HCT116 (cell line): ENCODE measurements around the gene ASPA. TPM values are rescaled to one million over a fixed set of nuclear protein-coding genes. Genes with fewer than 3 reads are reported as not detected.
"Not testable (repeated sequence)": the region's sequence is repeated elsewhere in the genome, so short reads cannot be mapped to it uniquely, and the experiment has no call there.

Source experiments
- ATAC-seq: fragments of 200-7000 bp; cut with Tn5 transposase; 2 replicates; pipeline ENCODE4 v1.9.1; 2020; ENCODE audit warnings: mild to moderate bottlenecking, moderate library complexity
- BruUV-seq: library from RNA; stranded (reverse); fragments of 400-500 nt; replicated peaks from 2 replicates; lab custom pipeline; 2021; lab: Mats Ljungman, UMichigan
- CTCF ChIA-PET: fragments of 300-600 bp; sonication (Branson Sonifier 250); formaldehyde crosslinking; loops from one replicate; lab custom pipeline; 2021; ENCODE audit warnings: antibody characterized with exemption; lab: Charles Lee
- POLR2A ChIA-PET: fragments of 300-600, 350-600 bp; sonication (Branson Sonifier 250); formaldehyde crosslinking; loops from one replicate; lab custom pipeline; 2021; ENCODE audit warnings: antibody characterized with exemption; lab: Charles Lee
- RAD21 ChIA-PET, 2 experiments: fragments of 300-600 bp; sonication (Branson Sonifier 250); formaldehyde crosslinking; loops; one replicate each; lab custom pipeline; 2023; ENCODE audit warnings: low total read pairs in 2 of 2; ENCODE audit not compliant: uncharacterized antibody in 2 of 2, unreplicated experiment in 2 of 2, low non-redundant PET in 1 of 2; lab: Charles Lee
- DNase-seq: peaks from one replicate; pipeline ENCODE4 v3.0.0-alpha.2; 2010; ENCODE audit warnings: low read depth, low spot score
- H2AFZ ChIP-seq: fragments of 200-600 bp; shearing (Covaris generic), sonication (generic); 2 replicates; pipeline ENCODE4 v1.6.1; 2017; ENCODE audit warnings: low read depth, mixed run types, mixed read lengths, antibody characterized with exemption, low read length; ENCODE audit not compliant: poor library complexity, severe bottlenecking
- H3K27ac ChIP-seq: 2 replicates; pipeline ENCODE4 v1.5.1; 2012; ENCODE audit warnings: low read depth, low read length
- H3K27me3 ChIP-seq: fragments of 200-600 bp; sonication (generic); 2 replicates; pipeline ENCODE4 v1.6.1; 2016; ENCODE audit warnings: mixed run types, low read length, mixed read lengths; ENCODE audit not compliant: insufficient read depth
- H3K36me3 ChIP-seq, 2 experiments: fragments of 200-500 bp in 1 of 2; fragments of 200-600 bp in 1 of 2; sonication (Bioruptor generic) in 1 of 2; sonication (generic) in 1 of 2; 2 replicates each; pipeline versions ENCODE4 v1.5.1 to v1.6.1; 2014 to 2016; ENCODE audit warnings: low read length in 2 of 2, inconsistent platforms in 1 of 2, mixed read lengths in 1 of 2, mixed run types in 1 of 2; ENCODE audit not compliant: insufficient read depth in 2 of 2, control insufficient read depth in 1 of 2
- H3K4me1 ChIP-seq, 2 experiments: fragments of 200-600 bp in 1 of 2; sonication (generic) in 1 of 2; 2 replicates each; pipeline versions ENCODE4 v1.5.1 to v1.6.1; 2012 to 2017; ENCODE audit warnings: low read length in 2 of 2, inconsistent platforms in 1 of 2, mild to moderate bottlenecking in 1 of 2, mixed read lengths in 1 of 2, mixed run types in 1 of 2, moderate library complexity in 1 of 2; ENCODE audit not compliant: insufficient read depth in 2 of 2, control insufficient read depth in 1 of 2
- H3K4me2 ChIP-seq: fragments of 200-600 bp; sonication (generic); 2 replicates; pipeline ENCODE4 v1.6.1; 2017; ENCODE audit warnings: mixed run types, low read length, mixed read lengths
- H3K4me3 ChIP-seq, 2 experiments: fragments of 200-600 bp in 1 of 2; sonication (generic) in 1 of 2; replicated peaks in 1 of 2; 2 replicates each; pipeline ENCODE4 v1.5.1; 2011 to 2016; ENCODE audit warnings: low read length in 2 of 2, control low read depth in 1 of 2, low read depth in 1 of 2, mild to moderate bottlenecking in 1 of 2, mixed read lengths in 1 of 2, mixed run types in 1 of 2
- H3K79me2 ChIP-seq: fragments of 200-600 bp; sonication (generic); 2 replicates; pipeline ENCODE4 v1.6.1; 2017; ENCODE audit warnings: mild to moderate bottlenecking, mixed run types, low read length, moderate library complexity, mixed read lengths; ENCODE audit not compliant: insufficient read depth
- H3K9ac ChIP-seq: fragments of 200-600 bp; sonication (generic); 2 replicates; pipeline ENCODE4 v1.6.1; 2016; ENCODE audit warnings: low read length, mixed read lengths
- H3K9me2 ChIP-seq: fragments of 200-600 bp; sonication (generic), shearing (Covaris generic); 2 replicates; pipeline ENCODE4 v1.6.1; 2017; ENCODE audit warnings: mixed run types, mild to moderate bottlenecking, moderate library complexity; ENCODE audit not compliant: insufficient read depth
- H3K9me3 ChIP-seq, 2 experiments: fragments of 200-500 bp in 1 of 2; fragments of 200-600 bp in 1 of 2; sonication (Bioruptor generic) in 1 of 2; sonication (generic) in 1 of 2; 2 replicates each; pipeline ENCODE4 v1.6.1; 2014 to 2017; ENCODE audit warnings: low read length in 2 of 2, mixed read lengths in 2 of 2, inconsistent platforms in 1 of 2, low read depth in 1 of 2, mild to moderate bottlenecking in 1 of 2, mixed run types in 1 of 2, moderate library complexity in 1 of 2; ENCODE audit not compliant: control insufficient read depth in 1 of 2, insufficient read depth in 1 of 2
- H4K20me1 ChIP-seq: fragments of 200-600 bp; sonication (generic), shearing (Covaris generic); 2 replicates; pipeline ENCODE4 v1.6.1; 2017; ENCODE audit warnings: mixed run types, mild to moderate bottlenecking, moderate library complexity; ENCODE audit not compliant: insufficient read depth
- ATF3 ChIP-seq: IDR thresholded peaks from 2 replicates; pipeline ENCODE4 v1.6.1; 2012
- CBX3 ChIP-seq: IDR thresholded peaks from 2 replicates; pipeline ENCODE4 v1.6.1; 2012; ENCODE audit warnings: low read depth
- CEBPB ChIP-seq: IDR thresholded peaks from 2 replicates; pipeline ENCODE4 v1.6.1; 2012; ENCODE audit warnings: low read depth
- EZH2 ChIP-seq: fragments of 200-600 bp; sonication (generic); IDR thresholded peaks from 2 replicates; pipeline ENCODE4 v1.6.1; 2017; ENCODE audit warnings: antibody characterized with exemption, mixed run types
- FOSL1 ChIP-seq: IDR thresholded peaks from 2 replicates; pipeline ENCODE4 v1.6.1; 2012; ENCODE audit warnings: low read depth
- JUND ChIP-seq: IDR thresholded peaks from 2 replicates; pipeline ENCODE4 v1.6.1; 2012
- SP1 ChIP-seq: IDR thresholded peaks from 2 replicates; pipeline ENCODE4 v1.6.1; 2012; ENCODE audit warnings: low read depth
- TCF7L2 ChIP-seq: IDR thresholded peaks from 2 replicates; pipeline ENCODE4 v1.7.0; 2011; ENCODE audit warnings: borderline replicate concordance, inconsistent platforms; ENCODE audit not compliant: insufficient read depth, insufficient read length; ENCODE audit errors: extremely low read depth
- YY1 ChIP-seq: IDR thresholded peaks from 2 replicates; pipeline ENCODE4 v1.6.1; 2011; ENCODE audit warnings: low read length, low read depth, moderate library complexity, mild to moderate bottlenecking; ENCODE audit not compliant: insufficient replicate concordance; ENCODE audit errors: extremely low read depth
- ZFX ChIP-seq: fragments of 450-650 bp; IDR thresholded peaks from 2 replicates; pipeline ENCODE4 v1.6.1; 2017
- ZNF274 ChIP-seq: fragments of 200-500 bp; sonication (Bioruptor generic); IDR thresholded peaks from 2 replicates; pipeline ENCODE4 v1.6.1; 2014; ENCODE audit warnings: mild to moderate bottlenecking, low read depth, low read length, inconsistent platforms
- intact Hi-C: fragments of 100-400 bp; cut with micrococcal nuclease; formaldehyde crosslinking; loops from 2 replicates; pipeline ENCODE4 v1.10.0; 2022
- total RNA-seq: library from RNA; stranded (reverse); gene quantifications from one replicate; pipeline ENCODE4 v1.2.1, GENCODE V29; 2021; ENCODE audit not compliant: unreplicated experiment
- TF ChIP-seq, protein P1 (sequence below): IDR thresholded peaks from 2 replicates; pipeline ENCODE4 v1.6.1; 2012
- TF ChIP-seq, protein P2 (sequence below): IDR thresholded peaks from 2 replicates; pipeline ENCODE4 v1.6.1; 2012; ENCODE audit warnings: low read depth

ASPA gene
- total RNA-seq, 1 experiment from 2014 or later: not detected

DNA sequence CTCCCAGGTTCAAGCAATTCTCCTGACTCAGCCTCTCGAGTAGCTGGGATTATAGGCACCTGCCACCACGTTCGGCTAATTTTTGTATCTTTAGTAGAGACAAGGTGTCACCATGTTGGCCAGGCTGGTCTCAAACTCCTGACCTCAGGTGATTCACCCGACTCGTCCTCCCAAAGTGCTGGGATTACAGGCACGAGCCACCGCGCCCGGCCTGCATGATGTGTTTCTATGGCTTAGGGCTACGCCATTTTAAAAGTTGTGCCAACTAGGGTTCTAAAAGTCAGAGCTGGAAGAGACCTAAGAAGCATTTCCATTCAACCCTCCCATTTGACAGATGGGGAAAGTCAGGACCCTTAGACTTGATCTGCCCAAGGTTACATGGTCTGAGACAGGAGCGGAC, 38.4 kb downstream of the ASPA start:
- H3K4me1 ChIP-seq, H3K9me3 ChIP-seq, BruUV-seq, H3K27me3 ChIP-seq, RAD21 ChIA-PET, CTCF ChIA-PET, H3K9ac ChIP-seq, H3K4me2 ChIP-seq, H4K20me1 ChIP-seq, H2AFZ ChIP-seq, DNase-seq, H3K9me2 ChIP-seq, H3K27ac ChIP-seq, H3K79me2 ChIP-seq, H3K36me3 ChIP-seq, POLR2A ChIA-PET, intact Hi-C loops, H3K4me3 ChIP-seq, ATAC-seq: not testable (repeated sequence)

DNA sequence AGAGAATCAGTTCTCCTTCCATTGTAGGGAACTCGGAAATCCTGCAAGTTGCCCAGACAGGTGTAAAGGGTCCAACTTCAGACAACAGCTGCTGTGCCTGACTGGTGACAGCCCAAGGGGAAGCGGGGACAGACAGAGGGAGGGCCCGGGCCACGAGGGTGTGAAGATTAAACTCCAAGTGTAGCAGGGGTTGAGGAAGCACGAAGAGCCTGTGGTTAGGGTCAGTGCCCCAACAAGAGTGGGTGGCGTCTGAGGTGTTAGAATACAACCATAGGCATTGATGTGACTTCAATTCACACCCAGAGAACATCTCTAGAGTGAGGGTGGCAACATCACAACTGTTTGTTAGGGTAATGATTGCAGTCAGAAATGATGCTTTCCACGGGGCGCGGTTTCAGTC, 39.1 kb downstream of the ASPA start:
- H3K4me3 ChIP-seq: no peak overlapping the region
- CTCF ChIA-PET: no interaction called here
- no peaks in the 10 kb centered on the region for H3K9me2 ChIP-seq
- H3K79me2 ChIP-seq: no peaks in the 10 kb centered on the region
- TF ChIP-seq EZH2 (no peak), TCF7L2 (no peak), ATF3 (no peak), ZFX (no peak), SP1 (no peak), JUND (no peak), CBX3 (no peak), YY1 (no peak), CEBPB (no peak), ZNF274 (no peak), FOSL1 (no peak)
- TF ChIP-seq, protein P1, sequence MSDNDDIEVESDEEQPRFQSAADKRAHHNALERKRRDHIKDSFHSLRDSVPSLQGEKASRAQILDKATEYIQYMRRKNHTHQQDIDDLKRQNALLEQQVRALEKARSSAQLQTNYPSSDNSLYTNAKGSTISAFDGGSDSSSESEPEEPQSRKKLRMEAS: no peak
- TF ChIP-seq, protein P2, sequence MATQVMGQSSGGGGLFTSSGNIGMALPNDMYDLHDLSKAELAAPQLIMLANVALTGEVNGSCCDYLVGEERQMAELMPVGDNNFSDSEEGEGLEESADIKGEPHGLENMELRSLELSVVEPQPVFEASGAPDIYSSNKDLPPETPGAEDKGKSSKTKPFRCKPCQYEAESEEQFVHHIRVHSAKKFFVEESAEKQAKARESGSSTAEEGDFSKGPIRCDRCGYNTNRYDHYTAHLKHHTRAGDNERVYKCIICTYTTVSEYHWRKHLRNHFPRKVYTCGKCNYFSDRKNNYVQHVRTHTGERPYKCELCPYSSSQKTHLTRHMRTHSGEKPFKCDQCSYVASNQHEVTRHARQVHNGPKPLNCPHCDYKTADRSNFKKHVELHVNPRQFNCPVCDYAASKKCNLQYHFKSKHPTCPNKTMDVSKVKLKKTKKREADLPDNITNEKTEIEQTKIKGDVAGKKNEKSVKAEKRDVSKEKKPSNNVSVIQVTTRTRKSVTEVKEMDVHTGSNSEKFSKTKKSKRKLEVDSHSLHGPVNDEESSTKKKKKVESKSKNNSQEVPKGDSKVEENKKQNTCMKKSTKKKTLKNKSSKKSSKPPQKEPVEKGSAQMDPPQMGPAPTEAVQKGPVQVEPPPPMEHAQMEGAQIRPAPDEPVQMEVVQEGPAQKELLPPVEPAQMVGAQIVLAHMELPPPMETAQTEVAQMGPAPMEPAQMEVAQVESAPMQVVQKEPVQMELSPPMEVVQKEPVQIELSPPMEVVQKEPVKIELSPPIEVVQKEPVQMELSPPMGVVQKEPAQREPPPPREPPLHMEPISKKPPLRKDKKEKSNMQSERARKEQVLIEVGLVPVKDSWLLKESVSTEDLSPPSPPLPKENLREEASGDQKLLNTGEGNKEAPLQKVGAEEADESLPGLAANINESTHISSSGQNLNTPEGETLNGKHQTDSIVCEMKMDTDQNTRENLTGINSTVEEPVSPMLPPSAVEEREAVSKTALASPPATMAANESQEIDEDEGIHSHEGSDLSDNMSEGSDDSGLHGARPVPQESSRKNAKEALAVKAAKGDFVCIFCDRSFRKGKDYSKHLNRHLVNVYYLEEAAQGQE: no peak
- H3K36me3 ChIP-seq: no peaks in the 10 kb centered on the region
- H3K4me1 ChIP-seq: no peaks in the 10 kb centered on the region
- POLR2A ChIA-PET: no interaction called here
- no peak for ATAC-seq
- no peaks in the 10 kb centered on the region for H3K9me3 ChIP-seq
- BruUV-seq: no TSS peak
- no peak overlapping the region for H2AFZ ChIP-seq
- H3K27me3 ChIP-seq: no peaks in the 10 kb centered on the region
- no peak overlapping the region for H3K4me2 ChIP-seq
- H3K27ac ChIP-seq: no peak overlapping the region
- no peaks in the 10 kb centered on the region for H4K20me1 ChIP-seq
- no peak for DNase-seq
- intact Hi-C loops: no loop called here
- no peak overlapping the region for H3K9ac ChIP-seq
- RAD21 ChIA-PET: no interaction called here

GRCh38 chr17:3519472-3519871, 43.7 kb downstream of the ASPA start:
- H3K9ac ChIP-seq, H2AFZ ChIP-seq, POLR2A ChIA-PET, RAD21 ChIA-PET, DNase-seq, H3K4me1 ChIP-seq, H3K4me3 ChIP-seq, BruUV-seq, H3K9me3 ChIP-seq, H3K27ac ChIP-seq, H3K27me3 ChIP-seq, H3K9me2 ChIP-seq, CTCF ChIA-PET, H3K79me2 ChIP-seq, ATAC-seq, H3K36me3 ChIP-seq, H3K4me2 ChIP-seq, H4K20me1 ChIP-seq, intact Hi-C loops: not testable (repeated sequence)
